ENCODE data around the gene SMC1A. TPM values are rescaled to one million over a fixed set of nuclear protein-coding genes. Genes with fewer than 3 reads are reported as not detected.

SMC1A gene
- total RNA-seq, 1 donor = 23.3 TPM

DNA sequence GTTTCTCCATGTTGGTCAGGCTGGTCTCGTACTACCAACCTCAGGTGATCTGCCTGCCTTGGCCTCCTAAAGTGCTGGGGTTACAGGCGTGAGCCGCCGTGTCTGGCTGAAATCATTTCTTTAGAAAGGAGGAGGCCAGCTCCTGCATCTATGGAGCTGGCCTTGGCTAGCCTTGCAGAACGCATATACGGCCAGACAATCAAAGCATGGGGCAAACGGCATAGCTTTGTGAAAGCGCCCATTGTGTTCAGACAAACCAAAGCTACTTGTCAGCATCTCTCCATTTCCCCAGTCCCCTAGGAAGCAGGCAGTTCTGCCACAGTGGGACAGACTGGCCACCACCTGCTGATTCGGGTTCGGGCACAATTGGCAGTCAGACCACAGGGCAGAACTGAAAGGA, 92.1 kb downstream of the SMC1A start:
- TF ChIP-seq, protein P1, sequence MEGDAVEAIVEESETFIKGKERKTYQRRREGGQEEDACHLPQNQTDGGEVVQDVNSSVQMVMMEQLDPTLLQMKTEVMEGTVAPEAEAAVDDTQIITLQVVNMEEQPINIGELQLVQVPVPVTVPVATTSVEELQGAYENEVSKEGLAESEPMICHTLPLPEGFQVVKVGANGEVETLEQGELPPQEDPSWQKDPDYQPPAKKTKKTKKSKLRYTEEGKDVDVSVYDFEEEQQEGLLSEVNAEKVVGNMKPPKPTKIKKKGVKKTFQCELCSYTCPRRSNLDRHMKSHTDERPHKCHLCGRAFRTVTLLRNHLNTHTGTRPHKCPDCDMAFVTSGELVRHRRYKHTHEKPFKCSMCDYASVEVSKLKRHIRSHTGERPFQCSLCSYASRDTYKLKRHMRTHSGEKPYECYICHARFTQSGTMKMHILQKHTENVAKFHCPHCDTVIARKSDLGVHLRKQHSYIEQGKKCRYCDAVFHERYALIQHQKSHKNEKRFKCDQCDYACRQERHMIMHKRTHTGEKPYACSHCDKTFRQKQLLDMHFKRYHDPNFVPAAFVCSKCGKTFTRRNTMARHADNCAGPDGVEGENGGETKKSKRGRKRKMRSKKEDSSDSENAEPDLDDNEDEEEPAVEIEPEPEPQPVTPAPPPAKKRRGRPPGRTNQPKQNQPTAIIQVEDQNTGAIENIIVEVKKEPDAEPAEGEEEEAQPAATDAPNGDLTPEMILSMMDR (IDR thresholded peaks at IDR 0.05; ENCODE audit: insufficient read depth, low read depth, low read length) = no peak
- H3K4me3 ChIP-seq (ENCODE audit: low read depth, low read length) = no peak overlapping the region
- DNase-seq (ENCODE audit: low read depth) = no peak

DNA sequence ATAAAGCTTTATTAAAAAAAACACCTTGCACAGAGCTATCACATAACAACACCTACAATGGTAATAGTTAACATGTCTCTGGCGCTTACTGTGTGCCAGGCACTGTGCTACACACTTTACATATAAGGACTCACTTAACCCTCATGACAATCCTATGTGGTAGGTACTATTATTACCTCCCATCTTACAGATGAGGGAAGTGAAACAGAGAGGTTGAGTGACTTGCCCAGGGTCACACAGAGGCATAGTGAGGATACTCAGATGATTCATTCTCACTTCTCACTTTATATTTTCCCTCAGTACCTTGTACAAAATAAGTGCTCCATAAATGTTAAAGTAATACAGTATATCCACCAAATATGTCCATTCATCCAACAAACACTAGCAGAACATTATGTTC, 97.7 kb downstream of the SMC1A start:
- H3K4me3 ChIP-seq (ENCODE audit: low read depth, low read length) = no peak overlapping the region
- no peak for DNase-seq (ENCODE audit: low read depth)
- TF ChIP-seq, protein P1 (IDR thresholded peaks at IDR 0.05; ENCODE audit: insufficient read depth, low read depth, low read length) = no peak

Small RNAs within 50 kb of the gene (small RNA-seq; reads per million reads assigned to genes)
- gene AC245102.2 (not detected), gene MIR6857 (not detected), gene RF00019 (not detected), gene VTRNA3-1P (not detected)

Other genes starting within 250 kb of the SMC1A start
- gene KDM5C, start 197.4 kb downstream of the SMC1A start, total RNA-seq = 149 and 157 TPM in 2 replicates
- 11.0 and 13.8 TPM in 2 replicates for gene IQSEC2, start 141.1 kb downstream of the SMC1A start, total RNA-seq
- gene RIBC1, start 219 bp upstream of the SMC1A start, total RNA-seq = 0.32 and 0.43 TPM in 2 replicates
- gene HSD17B10, start 11.7 kb upstream of the SMC1A start, total RNA-seq = 62.6 and 77.3 TPM in 2 replicates

All from fibroblast of villous mesenchyme (primary cell).